SK-N-SH (cell line): Measurements from ENCODE around the gene AP4M1.

Experiments
- EZH2phosphoT487 ChIP-seq: fragments of 200-600 bp; sonication (generic); IDR thresholded peaks from 2 replicates; pipeline ENCODE4 v1.6.1; 2017; ENCODE audit warnings: low read depth, mixed run types, mild to moderate bottlenecking, antibody characterized with exemption, moderate library complexity, borderline replicate concordance
- JUND ChIP-seq: IDR thresholded peaks from 2 replicates; pipeline ENCODE4 v1.4.0; 2012

DNA sequence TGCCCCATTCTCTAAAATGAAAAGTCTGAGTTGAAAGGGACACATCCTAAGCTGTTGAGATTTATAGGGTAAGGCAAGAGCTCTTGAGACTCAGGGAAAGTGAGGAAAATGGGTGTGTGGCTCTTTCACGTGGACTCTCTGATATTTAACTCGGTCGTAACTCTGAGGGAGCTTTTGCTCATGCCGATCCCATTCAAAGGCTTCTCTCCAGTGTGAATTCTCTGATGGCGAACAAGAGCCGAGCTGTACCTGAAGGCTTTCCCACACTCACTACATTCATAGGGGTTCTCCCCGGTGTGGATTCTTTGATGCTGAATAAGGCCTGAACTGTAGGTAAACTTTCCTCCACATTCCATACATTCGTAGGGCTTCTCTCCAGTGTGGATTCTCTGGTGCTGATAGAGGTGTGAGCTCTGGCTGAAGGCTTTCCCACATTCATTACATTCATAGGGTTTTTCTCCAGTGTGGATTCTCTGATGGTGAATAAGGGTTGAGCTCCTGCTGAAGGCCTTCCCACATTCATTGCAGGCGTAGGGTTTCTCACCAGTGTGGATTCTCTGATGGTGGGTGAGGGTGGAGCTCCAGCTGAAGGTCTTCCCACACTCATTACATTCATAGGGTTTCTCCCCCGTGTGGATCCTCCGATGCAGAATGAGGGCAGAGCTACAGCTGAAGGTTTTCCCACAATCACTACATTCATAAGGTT is 30.3 kb upstream of the AP4M1 start:
- TF ChIP-seq EZH2phosphoT487 = no peak
- TF ChIP-seq JUND = no peak
